ENCODE measurements around the gene RASSF7. TPM values are rescaled to one million over a fixed set of nuclear protein-coding genes. Genes with fewer than 3 reads are reported as not detected.

RASSF7 gene
- polyA plus RNA-seq, 1 of the 3 experiments (the other 2 are of a cell fraction): 19.8 TPM

DNA sequence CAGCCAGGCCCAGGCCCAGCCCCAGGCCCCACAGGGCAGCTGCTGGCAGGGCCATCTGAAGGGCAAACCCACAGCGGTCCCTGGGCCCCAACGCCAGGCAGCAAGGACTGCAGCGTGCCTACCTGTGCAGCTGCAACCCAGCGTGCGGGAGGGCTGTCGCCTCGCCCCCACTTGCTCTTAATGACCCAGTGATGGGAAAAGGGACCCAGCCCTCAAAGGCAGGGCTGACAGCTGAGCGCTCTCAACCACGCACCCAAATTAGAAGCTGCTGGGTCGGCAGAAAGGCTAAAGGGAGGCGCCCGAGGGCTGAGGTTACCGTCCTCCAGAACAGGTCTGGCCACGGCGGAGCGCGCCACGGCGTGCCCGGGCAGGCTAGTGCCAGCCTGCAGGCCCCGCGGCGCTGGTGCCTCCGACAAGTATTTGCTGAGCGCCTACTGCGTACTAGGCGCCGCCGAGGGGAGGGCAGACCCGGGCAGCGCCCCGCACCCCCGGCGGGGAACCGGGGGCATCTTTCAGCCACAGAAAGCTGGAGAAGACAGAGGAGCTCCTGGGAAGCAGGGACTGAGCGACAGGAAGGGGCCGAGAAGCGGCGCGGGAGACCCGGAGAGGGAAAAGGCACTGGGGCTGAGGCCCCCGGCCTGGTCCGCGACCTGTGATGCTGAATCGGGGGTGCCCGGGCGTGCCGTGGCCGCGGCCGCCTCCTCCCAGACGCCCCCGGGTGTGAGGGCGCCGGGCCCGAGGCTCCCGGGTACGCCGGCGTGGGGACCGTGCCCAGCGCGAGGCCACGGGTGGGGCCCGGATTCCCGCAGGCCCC is 26.2 kb upstream of the RASSF7 start:
- DNase-seq: peak; percentile 71
- Histone ChIP-seq H3K4me2 (peak overlapping the region; percentile 99), H3K9me3 (no peaks in the 10 kb centered on the region), H2AFZ (ENCODE audit: low read depth) (no peak overlapping the region), H3K9me2 (no peaks in the 10 kb centered on the region), H3K27me3 (ENCODE audit: insufficient read depth) (no peaks in the 10 kb centered on the region), H3K4me1 (ENCODE audit: control insufficient read depth in 1 of 2, insufficient read depth in 2 of 2, low read depth in 1 of 2, low read length in 1 of 2) (peaks cover 0 to 12% of the 10 kb centered on the region in 2 experiments; a peak in 1 of 4 replicates), H3K9ac (peak overlapping the region; percentile 71), H4K20me1 (ENCODE audit: insufficient read depth) (peaks cover 10% of the 10 kb centered on the region; the same call in 1 of the 2 replicates), H3K27ac (ENCODE audit: low read depth in 2 of 2, low read length in 1 of 2) (peak overlapping the region in 1 of 2 experiments; percentile 69; a peak in 1 of 4 replicates), H3K4me3 (ENCODE audit: low read depth in 2 of 2, low read length in 1 of 2) (peak overlapping the region; percentile 88 to 92), H3K36me3 (replicated peaks in 1 of 2; ENCODE audit: control insufficient read depth in 1 of 2, insufficient read depth in 2 of 2, low read length in 1 of 2) (peaks cover 0 to 27% of the 10 kb centered on the region in 2 experiments), H3F3A (replicated peaks; ENCODE audit: insufficient read depth) (no peaks in the 10 kb centered on the region), H3K79me2 (ENCODE audit: insufficient read depth) (peaks cover 15% of the 10 kb centered on the region)
- WGBS (ENCODE audit: low lambda C conversion rate): 20% methylated on average over 1 of the region's 66 CpGs
- POLR2A ChIA-PET: no interaction called here
- CTCF ChIA-PET: interaction anchor here (0.9 to 2.3 kb wide), 5 partner anchors 10 to 185 kb away, joined by 3 to 11 read pairs (median 5); no protein-coding TSS in a partner anchor
- TF ChIP-seq MEF2A (IDR thresholded peaks at IDR 0.05; ENCODE audit: borderline replicate concordance, low read depth) (no peak), NRF1 (IDR thresholded peaks at IDR 0.05; ENCODE audit: low read depth, low read length) (no peak), USF1 (IDR thresholded peaks at IDR 0.05; ENCODE audit: borderline replicate concordance, low read depth) (no peak), MXI1 (IDR thresholded peaks at IDR 0.05; ENCODE audit: low read depth, low read length) (no peak), RXRA (IDR thresholded peaks at IDR 0.05; ENCODE audit: borderline replicate concordance, low read depth) (no peak)
- TF ChIP-seq, protein P1, sequence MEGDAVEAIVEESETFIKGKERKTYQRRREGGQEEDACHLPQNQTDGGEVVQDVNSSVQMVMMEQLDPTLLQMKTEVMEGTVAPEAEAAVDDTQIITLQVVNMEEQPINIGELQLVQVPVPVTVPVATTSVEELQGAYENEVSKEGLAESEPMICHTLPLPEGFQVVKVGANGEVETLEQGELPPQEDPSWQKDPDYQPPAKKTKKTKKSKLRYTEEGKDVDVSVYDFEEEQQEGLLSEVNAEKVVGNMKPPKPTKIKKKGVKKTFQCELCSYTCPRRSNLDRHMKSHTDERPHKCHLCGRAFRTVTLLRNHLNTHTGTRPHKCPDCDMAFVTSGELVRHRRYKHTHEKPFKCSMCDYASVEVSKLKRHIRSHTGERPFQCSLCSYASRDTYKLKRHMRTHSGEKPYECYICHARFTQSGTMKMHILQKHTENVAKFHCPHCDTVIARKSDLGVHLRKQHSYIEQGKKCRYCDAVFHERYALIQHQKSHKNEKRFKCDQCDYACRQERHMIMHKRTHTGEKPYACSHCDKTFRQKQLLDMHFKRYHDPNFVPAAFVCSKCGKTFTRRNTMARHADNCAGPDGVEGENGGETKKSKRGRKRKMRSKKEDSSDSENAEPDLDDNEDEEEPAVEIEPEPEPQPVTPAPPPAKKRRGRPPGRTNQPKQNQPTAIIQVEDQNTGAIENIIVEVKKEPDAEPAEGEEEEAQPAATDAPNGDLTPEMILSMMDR (IDR thresholded peaks at IDR 0.05): peak; percentile 10; the same call in 1 of the 2 replicates
- TF ChIP-seq, protein P2, sequence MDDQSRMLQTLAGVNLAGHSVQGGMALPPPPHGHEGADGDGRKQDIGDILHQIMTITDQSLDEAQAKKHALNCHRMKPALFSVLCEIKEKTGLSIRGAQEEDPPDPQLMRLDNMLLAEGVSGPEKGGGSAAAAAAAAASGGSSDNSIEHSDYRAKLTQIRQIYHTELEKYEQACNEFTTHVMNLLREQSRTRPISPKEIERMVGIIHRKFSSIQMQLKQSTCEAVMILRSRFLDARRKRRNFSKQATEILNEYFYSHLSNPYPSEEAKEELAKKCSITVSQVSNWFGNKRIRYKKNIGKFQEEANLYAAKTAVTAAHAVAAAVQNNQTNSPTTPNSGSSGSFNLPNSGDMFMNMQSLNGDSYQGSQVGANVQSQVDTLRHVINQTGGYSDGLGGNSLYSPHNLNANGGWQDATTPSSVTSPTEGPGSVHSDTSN (IDR thresholded peaks at IDR 0.05): no peak

- Histone ChIP-seq H2AFZ (ENCODE audit: low read depth) (no peak overlapping the region), H3K4me1 (ENCODE audit: control insufficient read depth in 1 of 2, insufficient read depth in 2 of 2, low read depth in 1 of 2, low read length in 1 of 2) (peaks cover 0 to 12% of the 10 kb centered on the region in 2 experiments; a peak in 1 of 4 replicates), H3K9ac (peak overlapping the region; percentile 71; the same call in 1 of the 2 replicates), H3K27me3 (ENCODE audit: insufficient read depth) (no peaks in the 10 kb centered on the region), H3K27ac (ENCODE audit: low read depth in 2 of 2, low read length in 1 of 2) (peak overlapping the region in 1 of 2 experiments; percentile 69; a peak in 1 of 4 replicates), H3K4me3 (ENCODE audit: low read depth in 2 of 2, low read length in 1 of 2) (peak overlapping the region; percentile 88 to 92; a peak in 3 of 4 replicates), H3K4me2 (no peak overlapping the region), H3K9me3 (no peaks in the 10 kb centered on the region), H3K36me3 (replicated peaks in 1 of 2; ENCODE audit: control insufficient read depth in 1 of 2, insufficient read depth in 2 of 2, low read length in 1 of 2) (peaks cover 0 to 27% of the 10 kb centered on the region in 2 experiments), H3K9me2 (no peaks in the 10 kb centered on the region), H3K79me2 (ENCODE audit: insufficient read depth) (peaks cover 15% of the 10 kb centered on the region), H4K20me1 (ENCODE audit: insufficient read depth) (peaks cover 10% of the 10 kb centered on the region; the same call in 1 of the 2 replicates), H3F3A (replicated peaks; ENCODE audit: insufficient read depth) (no peaks in the 10 kb centered on the region)
- ChIA-PET CTCF (interaction anchor here (1.2 to 1.8 kb wide), 5 partner anchors 10 to 184 kb away, joined by 3 to 11 read pairs (median 4); no protein-coding TSS in a partner anchor), POLR2A (no interaction called here)
- no peak for TF ChIP-seq FOXM1 (IDR thresholded peaks at IDR 0.05; ENCODE audit: low read depth)
- TF ChIP-seq JUND (IDR thresholded peaks at IDR 0.05): no peak
- TF ChIP-seq RXRA (IDR thresholded peaks at IDR 0.05; ENCODE audit: borderline replicate concordance, low read depth): no peak
- TF ChIP-seq EP300 (IDR thresholded peaks at IDR 0.05; ENCODE audit: borderline replicate concordance in 1 of 2, low read depth in 1 of 2, low read length in 1 of 2): no peak
- no peak for TF ChIP-seq TEAD4 (IDR thresholded peaks at IDR 0.05; ENCODE audit: borderline replicate concordance, insufficient read depth)
- TF ChIP-seq TCF12 (IDR thresholded peaks at IDR 0.05): no peak
- no peak for TF ChIP-seq MXI1 (IDR thresholded peaks at IDR 0.05; ENCODE audit: low read depth, low read length)
- no peak for TF ChIP-seq MEF2A (IDR thresholded peaks at IDR 0.05; ENCODE audit: borderline replicate concordance, low read depth)
- no peak for DNase-seq
- WGBS (ENCODE audit: low lambda C conversion rate): no CpG with 5 or more reads among the region's 56 CpGs
Measured at GRCh38 chr11:535210-535518, 25.6 kb upstream of the RASSF7 start.
